ENCODE measurements around the gene ANKZF1. TPM values are rescaled to one million over a fixed set of nuclear protein-coding genes. Genes with fewer than 3 reads are reported as not detected.

The ANKZF1 gene
- total RNA-seq, 4 donors from 2014 or later, result 13.5 to 77.4 (median 22.7) TPM

DNA sequence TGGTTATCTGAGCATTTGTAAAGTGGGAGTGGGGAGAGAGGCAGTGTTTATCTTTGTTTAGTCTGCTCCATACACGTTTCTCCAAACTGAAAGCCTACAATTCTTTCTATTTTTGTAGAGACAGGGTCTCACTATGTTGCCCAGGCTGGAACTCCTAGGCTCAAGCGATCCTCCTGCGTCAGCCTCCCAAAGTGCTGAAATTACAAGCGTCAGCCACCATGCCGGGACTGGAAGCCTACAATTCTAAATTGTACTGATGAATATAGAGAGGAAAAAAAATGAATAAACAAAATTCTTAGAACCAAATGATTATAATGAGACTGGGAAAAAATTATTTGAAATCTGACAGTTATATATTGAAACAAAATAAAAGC is 24.5 kb upstream of the ANKZF1 start:
- TF ChIP-seq, protein P1, sequence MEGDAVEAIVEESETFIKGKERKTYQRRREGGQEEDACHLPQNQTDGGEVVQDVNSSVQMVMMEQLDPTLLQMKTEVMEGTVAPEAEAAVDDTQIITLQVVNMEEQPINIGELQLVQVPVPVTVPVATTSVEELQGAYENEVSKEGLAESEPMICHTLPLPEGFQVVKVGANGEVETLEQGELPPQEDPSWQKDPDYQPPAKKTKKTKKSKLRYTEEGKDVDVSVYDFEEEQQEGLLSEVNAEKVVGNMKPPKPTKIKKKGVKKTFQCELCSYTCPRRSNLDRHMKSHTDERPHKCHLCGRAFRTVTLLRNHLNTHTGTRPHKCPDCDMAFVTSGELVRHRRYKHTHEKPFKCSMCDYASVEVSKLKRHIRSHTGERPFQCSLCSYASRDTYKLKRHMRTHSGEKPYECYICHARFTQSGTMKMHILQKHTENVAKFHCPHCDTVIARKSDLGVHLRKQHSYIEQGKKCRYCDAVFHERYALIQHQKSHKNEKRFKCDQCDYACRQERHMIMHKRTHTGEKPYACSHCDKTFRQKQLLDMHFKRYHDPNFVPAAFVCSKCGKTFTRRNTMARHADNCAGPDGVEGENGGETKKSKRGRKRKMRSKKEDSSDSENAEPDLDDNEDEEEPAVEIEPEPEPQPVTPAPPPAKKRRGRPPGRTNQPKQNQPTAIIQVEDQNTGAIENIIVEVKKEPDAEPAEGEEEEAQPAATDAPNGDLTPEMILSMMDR (IDR thresholded peaks at IDR 0.05), result no peak
- DNase-seq (ENCODE audit: low spot score) (no peak), ATAC-seq (ENCODE audit: low FRiP score) (no peak)

DNA sequence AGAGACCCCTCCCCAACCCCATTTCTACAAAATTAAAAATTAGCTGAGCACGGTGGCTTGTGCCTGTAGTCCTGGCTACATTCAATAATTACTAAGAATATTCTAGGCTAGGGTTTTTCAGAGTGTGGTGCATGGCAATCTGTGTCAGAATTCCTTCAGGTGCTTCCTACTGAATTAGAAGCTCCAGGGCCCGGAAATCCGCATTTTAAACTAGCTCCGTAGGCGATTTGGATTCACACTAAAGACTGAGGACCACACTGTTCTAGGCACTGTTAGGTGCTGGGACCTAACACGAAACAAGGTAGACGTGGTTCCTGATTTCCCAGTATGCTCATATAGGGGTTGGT is 23.7 kb upstream of the ANKZF1 start:
- no peak for ATAC-seq (ENCODE audit: low FRiP score)
- TF ChIP-seq, protein P1 (IDR thresholded peaks at IDR 0.05), result no peak
- DNase-seq (ENCODE audit: low spot score), result no peak

GRCh38 chr2:219206328-219207133 is 23.1 kb upstream of the ANKZF1 start, which contains the start of gene ZFAND2B:
Gene ZFAND2B (plus strand): TSS chr2:219206782. CDS start chr2:219206988, 206 bp downstream.
- TF ChIP-seq, protein P1 (IDR thresholded peaks at IDR 0.05), result no peak
- peak; percentile 77 for DNase-seq (ENCODE audit: low spot score)

GRCh38 chr2:219207134-219207883 is 22.3 kb upstream of the ANKZF1 start:
- ATAC-seq (ENCODE audit: low FRiP score) (no peak), DNase-seq (ENCODE audit: low spot score) (no peak)
- TF ChIP-seq, protein P1 (IDR thresholded peaks at IDR 0.05), result no peak

More at GRCh38 chr2:219206328-219207133, 23.1 kb upstream of the ANKZF1 start, which contains the start of gene ZFAND2B:
- ATAC-seq (ENCODE audit: low FRiP score), result peak; percentile 99

DNA sequence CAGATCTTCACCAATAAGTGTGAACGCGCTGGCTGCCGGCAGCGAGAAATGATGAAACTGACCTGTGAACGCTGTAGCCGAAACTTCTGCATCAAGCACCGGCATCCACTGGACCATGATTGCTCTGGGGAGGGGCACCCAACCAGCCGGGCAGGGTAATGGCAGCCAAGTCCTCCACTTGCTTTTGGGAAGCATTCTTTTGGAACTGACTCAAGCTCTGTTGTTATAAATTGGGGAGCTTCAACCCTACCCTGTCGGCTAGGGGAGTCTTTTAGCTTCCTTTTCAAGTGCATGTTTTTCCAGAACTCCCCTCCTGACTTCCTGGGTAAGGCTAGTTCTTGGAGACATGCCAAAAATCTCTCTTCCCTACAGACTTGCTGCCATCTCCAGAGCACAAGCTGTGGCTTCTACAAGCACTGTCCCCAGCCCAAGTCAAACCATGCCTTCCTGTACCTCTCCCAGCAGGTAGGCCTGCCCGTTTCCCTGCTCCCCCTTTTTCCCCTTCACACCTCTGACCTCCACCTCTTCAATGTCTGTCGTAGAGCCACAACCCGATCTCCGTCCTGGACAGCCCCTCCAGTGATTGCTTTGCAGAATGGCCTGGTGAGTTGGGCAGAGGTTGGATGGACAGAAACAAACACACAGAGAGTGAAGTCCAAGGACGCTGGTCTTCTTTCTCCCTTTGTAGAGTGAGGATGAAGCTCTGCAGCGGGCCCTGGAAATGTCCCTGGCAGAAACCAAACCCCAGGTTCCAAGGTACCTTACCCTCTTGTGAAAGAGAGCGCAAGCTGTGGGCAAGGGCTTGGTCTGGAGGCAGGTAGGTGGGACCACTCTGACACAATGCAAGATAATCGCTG is 21.5 kb upstream of the ANKZF1 start:
- TF ChIP-seq, protein P1 (IDR thresholded peaks at IDR 0.05), result no peak
- ATAC-seq (ENCODE audit: low FRiP score) (no peak), DNase-seq (ENCODE audit: low spot score) (no peak)

GRCh38 chr2:219209236-219210195 is 20.1 kb upstream of the ANKZF1 start:
- DNase-seq (ENCODE audit: low spot score), result no peak
- TF ChIP-seq, protein P1 (IDR thresholded peaks at IDR 0.05), result no peak
- no peak for ATAC-seq (ENCODE audit: low FRiP score)
